Mucosa of descending colon (tissue), 3 donors: ENCODE measurements around the gene SAE1. TPM values are rescaled to one million over a fixed set of nuclear protein-coding genes. Genes with fewer than 3 reads are reported as not detected.

Experiments
- ATAC-seq: fragments of 200-7000 bp; cut with Tn5 transposase; one replicate; pipeline ENCODE4 v1.9.1; 2020; ENCODE audit warnings: mild to moderate bottlenecking, moderate library complexity
- DNase-seq, 3 donors: peaks; one replicate each; pipeline ENCODE4 v3.0.0-alpha.2; 2020
- H3K36me3 ChIP-seq: fragments of 200-600 bp; one replicate; pipeline ENCODE4 v1.8.0; 2021; ENCODE audit warnings: low read depth, mild to moderate bottlenecking
- H3K4me1 ChIP-seq: fragments of 200-600 bp; one replicate; pipeline ENCODE4 v1.8.0; 2021; ENCODE audit warnings: low read depth, mild to moderate bottlenecking
- H3K4me3 ChIP-seq: fragments of 200-600 bp; one replicate; pipeline ENCODE4 v1.8.0; 2021; ENCODE audit warnings: mild to moderate bottlenecking
- H3K9me3 ChIP-seq: fragments of 200-600 bp; one replicate; pipeline ENCODE4 v1.8.0; 2021; ENCODE audit warnings: mild to moderate bottlenecking
- CTCF ChIP-seq: fragments of 200-600 bp; IDR thresholded peaks from one replicate; pipeline ENCODE4 v1.8.0; 2022; ENCODE audit warnings: antibody characterized with exemption, mild to moderate bottlenecking
- intact Hi-C, 2 donors: fragments of 100-400 bp; cut with DNase I in 1 of 2; cut with micrococcal nuclease in 1 of 2; formaldehyde crosslinking; loops; one replicate each; pipeline versions ENCODE4 v1.11.0 to v1.11.1; 2022; cut with DNase I, micrococcal nuclease
- total RNA-seq, 3 donors: library from RNA; stranded (reverse); fragmentation: NEBNext Ultra II Directional in 2 of 3; extraction: Animal tissue kit (Norgen Biotek cat#: 25700) in 2 of 3; gene quantifications; one replicate each; pipeline versions ENCODE4 v1.2.1 to v1.2.4, GENCODE V29; 2021 to 2023
- donor health status: DM: no; HTN: no; CAD: no; lungs with moderate emphysema.
- donor health status: DM: no; HTN: no; CAD: no.
- donor health status: DM: no; HTN: yes; CAD: no.

SAE1 gene
- total RNA-seq, 3 donors from 2014 or later = 41.7 to 133 (median 66.4) TPM

- intact Hi-C loops = no loop called here
- DNase-seq (peak; percentile 96 to 98 (median 96)), ATAC-seq (peak; percentile 91)
- no peaks in the 10 kb centered on the region for H3K9me3 ChIP-seq
- no peaks in the 10 kb centered on the region for H3K36me3 ChIP-seq
- no peak for TF ChIP-seq CTCF
- H3K4me1 ChIP-seq = peaks cover 49% of the 10 kb centered on the region
- no peak overlapping the region for H3K4me3 ChIP-seq
Measured at GRCh38 chr19:47096100-47096704, 34.4 kb upstream of the SAE1 start.

GRCh38 chr19:47096721-47097120 lies 33.9 kb upstream of the SAE1 start:
- DNase-seq = peak; percentile 64 to 73 (median 71)
- peak; percentile 52 for ATAC-seq
- H3K9me3 ChIP-seq = no peaks in the 10 kb centered on the region
- intact Hi-C loops = no loop called here
- TF ChIP-seq CTCF = no peak
- no peaks in the 10 kb centered on the region for H3K36me3 ChIP-seq
- peaks cover 49% of the 10 kb centered on the region for H3K4me1 ChIP-seq
- H3K4me3 ChIP-seq = no peak overlapping the region

GRCh38 chr19:47097396-47098201 lies 33.0 kb upstream of the SAE1 start:
- intact Hi-C loops = no loop called here
- Histone ChIP-seq H3K4me1 (peaks cover 49% of the 10 kb centered on the region), H3K36me3 (no peaks in the 10 kb centered on the region), H3K4me3 (no peak overlapping the region), H3K9me3 (no peaks in the 10 kb centered on the region)
- TF ChIP-seq CTCF = no peak
- DNase-seq (peak; percentile 51 to 64 (median 58)), ATAC-seq (peak; percentile 2)

- Histone ChIP-seq H3K9me3 (no peaks in the 10 kb centered on the region), H3K4me3 (no peak overlapping the region), H3K4me1 (peaks cover 49% of the 10 kb centered on the region), H3K36me3 (no peaks in the 10 kb centered on the region)
- peak in 1 of 3 donors; percentile 18 for DNase-seq
- no peak for ATAC-seq
- TF ChIP-seq CTCF = no peak
- intact Hi-C loops = no loop called here
Measured at GRCh38 chr19:47098608-47099007, 32.0 kb upstream of the SAE1 start.

- no peaks in the 10 kb centered on the region for H3K36me3 ChIP-seq
- intact Hi-C loops = no loop called here
- DNase-seq (no peak), ATAC-seq (no peak)
- peaks cover 39% of the 10 kb centered on the region for H3K4me1 ChIP-seq
- no peak overlapping the region for H3K4me3 ChIP-seq
- TF ChIP-seq CTCF = no peak
- H3K9me3 ChIP-seq = no peaks in the 10 kb centered on the region
Measured at GRCh38 chr19:47099576-47100050, 31.0 kb upstream of the SAE1 start.
